Right lobe of liver (tissue), 4 donors: ENCODE data around the gene LRRC7.

Experiments used
- POLR2A ChIP-seq: fragments of 450-650 bp; IDR thresholded peaks from one replicate; pipeline ENCODE4 v1.6.1; 2017; ENCODE audit warnings: antibody characterized with exemption, mild to moderate bottlenecking
- TF ChIP-seq, protein P1 (sequence below), 4 donors: fragments of 200-600 bp in 3 of 4; fragments of 450-650 bp in 1 of 4; IDR thresholded peaks; one replicate each; pipeline versions ENCODE4 v1.5.1 to v1.8.0; 2016 to 2022; ENCODE audit warnings: antibody characterized with exemption in 4 of 4, mild to moderate bottlenecking in 2 of 4
- donor health status: DM: no; HTN: no; CAD: no.
- donor health status: DM: no; HTN: no; CAD: no.
- donor health status: DM: no; HTN: yes; CAD: no.

- TF ChIP-seq, protein P1, sequence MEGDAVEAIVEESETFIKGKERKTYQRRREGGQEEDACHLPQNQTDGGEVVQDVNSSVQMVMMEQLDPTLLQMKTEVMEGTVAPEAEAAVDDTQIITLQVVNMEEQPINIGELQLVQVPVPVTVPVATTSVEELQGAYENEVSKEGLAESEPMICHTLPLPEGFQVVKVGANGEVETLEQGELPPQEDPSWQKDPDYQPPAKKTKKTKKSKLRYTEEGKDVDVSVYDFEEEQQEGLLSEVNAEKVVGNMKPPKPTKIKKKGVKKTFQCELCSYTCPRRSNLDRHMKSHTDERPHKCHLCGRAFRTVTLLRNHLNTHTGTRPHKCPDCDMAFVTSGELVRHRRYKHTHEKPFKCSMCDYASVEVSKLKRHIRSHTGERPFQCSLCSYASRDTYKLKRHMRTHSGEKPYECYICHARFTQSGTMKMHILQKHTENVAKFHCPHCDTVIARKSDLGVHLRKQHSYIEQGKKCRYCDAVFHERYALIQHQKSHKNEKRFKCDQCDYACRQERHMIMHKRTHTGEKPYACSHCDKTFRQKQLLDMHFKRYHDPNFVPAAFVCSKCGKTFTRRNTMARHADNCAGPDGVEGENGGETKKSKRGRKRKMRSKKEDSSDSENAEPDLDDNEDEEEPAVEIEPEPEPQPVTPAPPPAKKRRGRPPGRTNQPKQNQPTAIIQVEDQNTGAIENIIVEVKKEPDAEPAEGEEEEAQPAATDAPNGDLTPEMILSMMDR (IDR thresholded peaks at IDR 0.05) = no peak
- no peak for TF ChIP-seq POLR2A
Observed at GRCh38 chr1:69929308-69930057, 361.8 kb downstream of the LRRC7 start.
